ENCODE measurements around the gene NECAP2.
"Not testable (repeated sequence)": the region's sequence is repeated elsewhere in the genome, so short reads cannot be mapped to it uniquely, and the experiment has no call there.

Gene NECAP2

GRCh38 chr1:16433030-16433429 is 7.5 kb upstream of the NECAP2 start:
- no peak for DNase-seq

- no peak for DNase-seq
Observed at GRCh38 chr1:16434007-16434406, 6.5 kb upstream of the NECAP2 start.

- DNase-seq = no peak
Observed at GRCh38 chr1:16434501-16434900, 6.0 kb upstream of the NECAP2 start.

GRCh38 chr1:16436946-16437474 is 3.5 kb upstream of the NECAP2 start, which contains the start of gene SPATA21:
Gene SPATA21 (minus strand): TSS chr1:16437424. CDS start chr1:16431371, 6,053 bp downstream.
- no peak for DNase-seq

GRCh38 chr1:16438516-16438915 is 2.0 kb upstream of the NECAP2 start:
- DNase-seq = no peak

GRCh38 chr1:16438924-16439323 is 1.6 kb upstream of the NECAP2 start:
- DNase-seq = no peak

- no peak for DNase-seq
Observed at GRCh38 chr1:16440131-16440469, 424 bp upstream of the NECAP2 start.

GRCh38 chr1:16441282-16441665 is 750 bp downstream of the NECAP2 start:
- no peak for DNase-seq

- no peak for DNase-seq
Observed at GRCh38 chr1:16442265-16442664, 1.7 kb downstream of the NECAP2 start.

- no peak for DNase-seq
Observed at GRCh38 chr1:16442941-16443340, 2.4 kb downstream of the NECAP2 start.

- DNase-seq = no peak
Observed at GRCh38 chr1:16443975-16444770, 3.6 kb downstream of the NECAP2 start.

GRCh38 chr1:16445052-16445451 is 4.5 kb downstream of the NECAP2 start:
- no peak for DNase-seq

- no peak for DNase-seq
Observed at GRCh38 chr1:16446116-16446515, 5.6 kb downstream of the NECAP2 start.

GRCh38 chr1:16447641-16448040 is 7.1 kb downstream of the NECAP2 start:
- no peak for DNase-seq

GRCh38 chr1:16449065-16449464 is 8.5 kb downstream of the NECAP2 start:
- DNase-seq = no peak

- DNase-seq = no peak
Observed at GRCh38 chr1:16449666-16450065, 9.1 kb downstream of the NECAP2 start.

- no peak for DNase-seq
Observed at GRCh38 chr1:16450863-16451481, 10.4 kb downstream of the NECAP2 start.

- DNase-seq = no peak
Observed at GRCh38 chr1:16451841-16452528, 11.5 kb downstream of the NECAP2 start.

GRCh38 chr1:16454909-16455308 is 14.4 kb downstream of the NECAP2 start:
- DNase-seq = not testable (repeated sequence)

- DNase-seq = not testable (repeated sequence)
Observed at GRCh38 chr1:16456151-16456550, 15.6 kb downstream of the NECAP2 start.

GRCh38 chr1:16458831-16459230 is 18.3 kb downstream of the NECAP2 start:
- no peak for DNase-seq

- no peak for DNase-seq
Observed at GRCh38 chr1:16459352-16459925, 18.9 kb downstream of the NECAP2 start.

GRCh38 chr1:16461681-16462080 is 21.2 kb downstream of the NECAP2 start:
- DNase-seq = no peak
